NOMO-1 treated with DMSO at 0.1 percent for 48 hours (cell line): ENCODE measurements around the gene OLFM1.

Experiments used
- DNase-seq: peaks from one replicate; lab custom pipeline; 2025; ENCODE audit not compliant: unreplicated experiment; lab: John Stamatoyannopoulos, UW

OLFM1 gene

DNA sequence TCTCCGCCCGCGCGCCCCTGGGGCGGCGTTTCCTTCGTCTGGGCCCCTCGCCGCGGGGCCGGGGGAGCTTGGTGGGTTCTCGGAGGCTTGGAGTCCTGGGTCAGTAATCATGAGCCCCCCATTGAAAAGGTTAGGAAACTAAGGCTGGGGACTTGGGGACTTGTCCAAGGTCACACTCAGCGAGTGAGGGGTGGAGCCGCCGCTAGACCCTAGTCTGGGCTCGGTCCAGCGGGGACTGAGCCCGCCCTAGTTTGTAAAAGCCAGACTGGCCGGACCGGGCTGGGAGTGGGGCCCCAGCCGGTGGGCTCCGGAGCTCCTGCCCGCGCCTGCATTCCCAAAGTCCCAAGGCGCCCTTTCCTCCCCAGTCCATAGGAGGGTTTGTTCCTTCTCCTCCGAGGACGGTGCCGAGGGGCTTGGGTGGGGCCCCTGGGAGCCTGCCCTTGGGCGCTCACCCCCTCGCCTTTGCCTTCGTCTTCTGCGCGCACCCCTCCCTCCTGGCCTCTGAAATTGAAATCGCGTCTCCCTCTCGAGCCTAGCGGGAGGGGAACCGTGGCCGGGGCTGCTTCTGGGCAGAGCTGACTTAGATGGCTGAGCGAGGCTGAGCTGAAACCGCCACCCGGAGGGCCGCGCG, 995 bp downstream of the OLFM1 start:
- DNase-seq: no peak

- no peak for DNase-seq
These were observed 1.7 kb downstream of the OLFM1 start for GRCh38 chr9:135088979-135089847.

DNA sequence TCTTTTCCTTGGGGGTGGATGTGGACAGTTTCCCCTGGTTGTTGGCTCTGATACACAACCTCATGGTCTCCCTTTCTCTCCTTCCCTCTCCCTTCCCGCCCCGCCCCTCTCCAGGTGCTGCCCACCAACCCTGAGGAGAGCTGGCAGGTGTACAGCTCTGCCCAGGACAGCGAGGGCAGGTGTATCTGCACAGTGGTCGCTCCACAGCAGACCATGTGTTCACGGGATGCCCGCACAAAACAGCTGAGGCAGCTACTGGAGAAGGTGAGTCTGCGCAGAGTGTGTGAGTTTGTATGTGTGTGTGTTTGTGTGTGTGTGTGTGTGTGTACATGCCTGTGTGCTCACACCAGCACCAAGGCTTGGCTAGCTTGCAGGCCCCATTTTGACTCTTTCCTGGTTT, 2.6 kb downstream of the OLFM1 start:
- DNase-seq: no peak

DNA sequence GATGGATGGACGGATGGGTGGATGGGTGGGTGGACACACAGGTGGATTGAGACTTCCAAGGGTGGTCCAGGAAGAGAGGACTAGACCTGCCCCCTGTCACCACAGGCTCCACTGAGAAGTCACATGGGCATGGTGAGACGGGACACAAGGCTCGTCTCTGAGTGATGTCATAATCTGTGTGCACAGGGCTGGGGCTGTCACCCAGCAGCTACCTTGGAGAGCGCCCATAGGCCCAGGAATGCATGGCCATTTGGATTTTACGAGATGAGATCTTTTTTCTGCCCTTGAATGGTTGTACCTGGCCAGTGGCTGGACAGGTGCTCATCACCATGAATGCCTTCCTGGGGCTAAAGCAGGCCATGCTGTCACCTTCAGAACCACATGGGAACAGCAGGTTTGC, 3.1 kb downstream of the OLFM1 start:
- no peak for DNase-seq

- no peak for DNase-seq
These were observed 4.1 kb downstream of the OLFM1 start for GRCh38 chr9:135091545-135091944.

DNA sequence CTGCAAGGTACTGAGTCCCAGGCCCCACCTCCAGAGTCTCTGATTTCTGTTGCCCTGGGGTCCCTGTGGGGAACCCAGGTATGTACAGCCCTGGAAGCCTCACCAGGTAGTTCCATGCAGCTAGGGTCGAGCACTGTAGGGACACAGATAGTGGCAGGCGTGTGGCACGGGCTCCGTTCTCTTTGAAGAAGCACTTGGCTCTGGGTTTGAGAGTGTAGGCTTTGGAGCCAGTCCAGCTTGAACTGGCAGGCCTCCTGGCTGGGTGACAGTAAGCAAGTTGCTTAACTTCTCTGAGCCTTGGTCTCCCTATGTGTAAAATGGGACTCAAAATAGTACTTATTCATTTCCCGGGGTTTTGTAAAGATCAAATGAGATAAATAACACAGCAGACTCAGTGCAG, 5.6 kb downstream of the OLFM1 start:
- no peak for DNase-seq

- DNase-seq: no peak
These were observed 6.6 kb downstream of the OLFM1 start for GRCh38 chr9:135093911-135094584.

DNA sequence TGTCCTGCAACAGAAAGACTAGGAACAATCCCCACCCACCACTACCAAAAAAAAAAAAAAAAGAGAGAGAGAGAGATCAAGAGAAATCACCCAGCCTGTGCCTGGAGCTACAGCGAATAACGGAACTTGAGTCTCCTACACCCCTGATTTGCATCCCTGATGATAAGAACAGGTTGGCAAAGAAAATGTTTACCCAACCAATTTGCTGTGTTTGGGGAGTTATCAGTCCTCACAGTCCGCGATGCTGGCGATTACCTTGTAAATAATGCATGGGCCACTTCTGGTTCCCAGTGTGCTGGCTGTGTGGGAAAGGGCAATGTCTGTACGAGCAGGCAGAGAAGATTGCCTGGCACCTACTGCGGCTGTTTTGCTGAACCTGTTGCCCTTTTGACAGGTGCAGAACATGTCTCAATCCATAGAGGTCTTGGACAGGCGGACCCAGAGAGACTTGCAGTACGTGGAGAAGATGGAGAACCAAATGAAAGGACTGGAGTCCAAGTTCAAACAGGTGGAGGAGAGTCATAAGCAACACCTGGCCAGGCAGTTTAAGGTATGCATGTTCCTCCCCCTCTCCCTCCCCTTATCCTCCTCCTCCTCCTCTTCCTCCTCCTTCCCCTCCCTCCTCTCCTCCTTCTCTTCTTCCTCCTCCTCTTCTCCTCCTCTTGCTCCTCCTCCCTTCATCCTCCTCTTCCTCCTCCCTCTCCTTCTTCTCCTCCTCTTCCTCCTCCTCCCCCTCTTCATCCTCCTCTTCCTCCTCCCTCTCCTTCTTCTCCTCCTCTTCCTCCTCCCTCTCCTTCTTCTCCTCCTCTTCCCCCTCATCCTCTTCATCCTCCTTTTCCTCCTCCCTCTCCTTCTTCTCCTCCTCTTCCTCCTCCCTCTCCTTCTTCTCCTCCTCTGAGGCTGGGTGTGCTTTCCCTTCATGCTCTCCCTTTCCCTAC, 8.3 kb downstream of the OLFM1 start:
- DNase-seq: no peak

DNA sequence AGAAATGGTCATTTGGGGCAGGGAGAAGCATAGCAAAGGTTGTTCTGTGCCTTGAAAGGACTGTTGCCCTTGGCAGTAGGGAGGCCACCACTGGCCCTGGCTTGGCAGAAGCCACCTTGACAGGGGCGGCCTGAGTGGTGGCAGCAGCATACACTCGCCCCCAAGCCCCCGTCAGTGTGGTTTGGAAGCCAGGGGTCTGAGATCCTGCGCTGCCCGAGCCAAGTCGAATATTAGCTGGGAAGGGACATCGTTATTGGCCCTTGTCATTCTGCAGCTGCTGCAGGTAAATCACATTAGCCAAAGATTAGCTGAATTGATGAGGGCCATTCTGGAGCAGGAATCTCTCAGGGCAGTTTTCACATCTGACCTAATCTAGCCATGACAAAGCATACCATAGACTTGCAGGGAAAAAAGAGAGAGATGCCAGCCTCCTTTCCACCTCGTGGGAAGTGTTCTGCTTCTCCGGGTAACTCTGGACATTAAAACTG, 9.0 kb downstream of the OLFM1 start:
- no peak for DNase-seq

- no peak for DNase-seq
These were observed 11.1 kb downstream of the OLFM1 start for GRCh38 chr9:135098400-135099105.

GRCh38 chr9:135099574-135099973, 12.1 kb downstream of the OLFM1 start:
- no peak for DNase-seq

DNA sequence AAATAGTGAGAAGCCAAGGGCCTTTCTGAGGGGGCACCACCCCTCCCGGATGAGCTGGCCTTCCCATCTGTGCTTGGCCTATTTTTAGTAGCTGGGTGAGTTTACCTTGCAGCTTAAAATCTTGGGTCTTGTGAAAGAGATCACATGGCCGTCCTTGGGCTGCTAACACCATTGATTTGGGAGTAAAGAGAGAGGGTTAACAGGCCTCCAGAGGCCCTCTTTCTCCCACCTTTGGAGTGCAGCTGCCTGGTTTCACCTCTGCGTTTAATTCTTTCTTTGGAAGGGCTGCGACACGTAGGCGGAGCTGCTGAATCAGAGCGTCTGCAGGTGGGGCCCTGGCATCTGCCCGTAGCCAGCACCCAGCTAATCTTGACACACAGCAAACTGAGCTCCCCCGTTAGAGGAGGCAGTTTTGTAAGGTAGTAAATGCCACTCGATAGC, 12.8 kb downstream of the OLFM1 start:
- DNase-seq: no peak

- DNase-seq: no peak
These were observed 13.4 kb downstream of the OLFM1 start for GRCh38 chr9:135100725-135101410.

DNA sequence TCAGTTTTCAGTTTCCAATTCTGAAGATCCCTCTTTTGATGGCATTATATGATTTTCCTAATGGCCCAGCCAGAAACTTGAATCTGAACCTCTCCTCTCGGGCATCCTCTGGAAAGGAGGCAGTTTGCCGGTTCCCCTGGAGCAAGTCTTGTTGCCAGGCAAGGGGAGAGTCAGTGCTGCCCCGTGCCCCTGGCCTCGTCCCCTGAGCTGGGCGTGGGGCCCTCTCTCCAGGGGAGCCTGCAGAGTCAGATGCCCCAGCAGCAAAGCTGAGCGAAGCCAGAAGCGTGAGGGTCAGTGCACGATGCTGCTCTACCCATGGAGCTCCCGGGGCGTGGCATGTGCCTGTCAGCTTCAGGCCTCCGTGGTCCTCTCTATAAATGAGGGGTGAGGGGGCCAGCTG, 14.0 kb downstream of the OLFM1 start:
- no peak for DNase-seq

GRCh38 chr9:135101926-135102325, 14.5 kb downstream of the OLFM1 start:
- no peak for DNase-seq

DNA sequence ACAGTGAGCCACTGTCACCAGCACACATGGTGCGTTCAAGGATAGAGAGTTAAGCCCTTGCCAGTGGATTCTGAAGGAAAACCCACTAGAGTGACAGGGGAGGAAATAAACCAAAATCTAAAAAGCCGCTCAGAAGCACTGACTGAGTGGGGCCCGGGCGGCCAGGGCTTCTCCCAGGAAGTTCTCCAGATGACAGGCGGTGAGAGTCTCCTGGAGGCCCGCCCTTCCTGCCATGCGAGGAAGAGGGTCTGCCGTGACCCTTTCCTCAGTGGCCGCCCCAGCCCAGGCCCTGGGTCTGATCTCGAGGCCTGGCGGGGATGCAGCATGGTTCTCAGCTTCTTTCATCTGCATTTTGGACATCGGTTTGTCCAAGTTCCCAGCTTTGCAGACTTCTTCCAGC, 14.9 kb downstream of the OLFM1 start:
- DNase-seq: no peak

DNA sequence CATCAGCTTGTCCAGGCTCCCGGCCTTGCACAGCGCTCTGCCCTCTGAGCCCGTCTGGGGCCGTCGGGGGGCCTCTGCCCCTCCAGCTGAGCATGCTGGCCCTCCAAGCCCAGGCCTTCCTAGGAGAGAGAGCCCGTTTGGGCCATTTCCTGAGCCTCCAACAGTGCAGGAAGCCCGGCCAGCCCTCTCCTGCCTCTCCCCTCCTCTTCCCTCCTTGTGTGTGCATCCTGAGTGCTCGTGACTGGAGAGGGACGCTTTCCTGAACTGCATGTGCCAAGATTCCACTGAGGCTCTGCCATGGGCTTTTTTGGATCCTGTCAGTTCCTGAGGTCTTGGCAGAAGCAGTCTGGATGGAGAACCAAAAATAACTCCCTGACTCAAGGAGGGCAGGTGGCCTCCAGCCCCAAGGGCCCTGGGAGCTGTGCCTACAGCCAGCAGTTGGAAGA, 15.6 kb downstream of the OLFM1 start:
- no peak for DNase-seq

GRCh38 chr9:135103931-135104639, 16.6 kb downstream of the OLFM1 start:
- DNase-seq: no peak

- DNase-seq: no peak
These were observed 17.3 kb downstream of the OLFM1 start for GRCh38 chr9:135104761-135105160.
